DOHH2 (cell line): ENCODE data around the gene SERPING1.

Experiments used
- CTCF ChIP-seq: fragments of 200-600 bp; sonication (generic); IDR thresholded peaks from one replicate; pipeline ENCODE4 v1.5.1; 2014; ENCODE audit warnings: antibody characterized with exemption, mild to moderate bottlenecking, low read depth, low read length; ENCODE audit not compliant: poor library complexity, severe bottlenecking
- EZH2phosphoT487 ChIP-seq: fragments of 200-600 bp; sonication (generic); IDR thresholded peaks from 2 replicates; pipeline ENCODE4 v1.6.1; 2017; ENCODE audit warnings: borderline replicate concordance, mild to moderate bottlenecking, antibody characterized with exemption, low read length, moderate library complexity, mixed read lengths

- TF ChIP-seq CTCF (no peak), EZH2phosphoT487 (no peak)
Measured at GRCh38 chr11:57574061-57574460, 23.4 kb upstream of the SERPING1 start.
